ENCODE results near the gene NCBP1. TPM values are rescaled to one million over a fixed set of nuclear protein-coding genes. Genes with fewer than 3 reads are reported as not detected.
"Not testable (repeated sequence)": the region's sequence is repeated elsewhere in the genome, so short reads cannot be mapped to it uniquely, and the experiment has no call there.

Gene NCBP1
- total and polyA plus RNA-seq, 2 of the 4 experiments (the other 2 are of a cell fraction) = 17.8 to 46.4 TPM

DNA sequence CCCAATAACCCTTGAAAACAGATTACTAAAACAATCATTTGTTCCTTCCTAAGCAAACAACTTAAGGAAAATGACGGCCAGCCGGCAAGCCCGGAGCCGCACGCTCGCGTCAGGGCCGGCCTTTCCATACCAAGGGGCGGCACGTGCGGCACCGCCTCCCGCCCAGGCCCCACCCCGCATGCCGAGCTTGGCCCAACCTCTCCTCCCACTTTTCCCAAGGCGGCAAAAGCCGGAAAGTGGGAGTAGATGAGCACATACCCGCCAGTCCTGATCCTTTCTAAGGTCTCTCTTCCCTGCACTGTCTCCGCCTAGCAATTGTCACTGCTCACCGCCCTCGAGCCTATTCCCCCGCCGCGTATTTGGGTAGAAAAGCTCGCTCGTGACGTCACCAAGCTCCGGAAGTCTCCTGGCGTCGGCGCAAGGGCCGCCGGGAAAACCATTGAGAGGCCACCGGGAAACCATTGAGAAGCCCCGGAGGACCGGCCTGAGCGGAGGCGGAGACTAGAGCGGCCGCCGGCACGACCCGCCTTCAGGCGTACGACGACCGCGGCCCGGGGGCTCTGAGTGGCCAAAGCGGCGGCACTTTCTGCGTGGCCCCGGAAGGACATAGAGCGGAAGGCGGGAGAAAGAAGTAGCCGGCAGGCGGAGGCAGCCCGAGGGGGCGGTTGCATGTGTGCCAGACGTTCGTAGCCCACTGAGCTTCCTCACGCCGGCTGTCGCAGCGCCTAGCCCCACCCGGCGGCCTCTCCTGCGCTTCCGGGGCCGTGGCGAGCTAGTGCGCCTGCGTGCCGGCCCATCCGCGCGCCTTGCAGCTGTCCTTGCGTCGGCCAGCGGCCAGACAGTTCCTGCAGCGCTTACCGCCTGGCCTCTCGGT is at the start of gene NCBP1, which contains the start of gene TSTD2 (continued):
- TF ChIP-seq, protein P1, sequence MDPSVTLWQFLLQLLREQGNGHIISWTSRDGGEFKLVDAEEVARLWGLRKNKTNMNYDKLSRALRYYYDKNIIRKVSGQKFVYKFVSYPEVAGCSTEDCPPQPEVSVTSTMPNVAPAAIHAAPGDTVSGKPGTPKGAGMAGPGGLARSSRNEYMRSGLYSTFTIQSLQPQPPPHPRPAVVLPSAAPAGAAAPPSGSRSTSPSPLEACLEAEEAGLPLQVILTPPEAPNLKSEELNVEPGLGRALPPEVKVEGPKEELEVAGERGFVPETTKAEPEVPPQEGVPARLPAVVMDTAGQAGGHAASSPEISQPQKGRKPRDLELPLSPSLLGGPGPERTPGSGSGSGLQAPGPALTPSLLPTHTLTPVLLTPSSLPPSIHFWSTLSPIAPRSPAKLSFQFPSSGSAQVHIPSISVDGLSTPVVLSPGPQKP (IDR thresholded peaks at IDR 0.05; ENCODE audit: borderline replicate concordance, low read depth, low read length) = no peak
- TF ChIP-seq RAD21 (IDR thresholded peaks at IDR 0.05; ENCODE audit: low read length) = no peak
- TF ChIP-seq NFE2L2 (IDR thresholded peaks at IDR 0.05; ENCODE audit: low read depth, low read length) = no peak
- no peak for TF ChIP-seq RCOR1 (IDR thresholded peaks at IDR 0.05; ENCODE audit: insufficient replicate concordance, low read length)
- peak; percentile 100 for TF ChIP-seq BHLHE40 (IDR thresholded peaks at IDR 0.05; ENCODE audit: low read depth, low read length)
- TF ChIP-seq FOS (IDR thresholded peaks at IDR 0.05; ENCODE audit: low read depth, low read length) = no peak
- TF ChIP-seq POLR2A (IDR thresholded peaks at IDR 0.05; ENCODE audit: low read depth, low read length) = peak; percentile 84
- no peak for TF ChIP-seq MAFK (IDR thresholded peaks at IDR 0.05; ENCODE audit: low read depth, low read length)

DNA sequence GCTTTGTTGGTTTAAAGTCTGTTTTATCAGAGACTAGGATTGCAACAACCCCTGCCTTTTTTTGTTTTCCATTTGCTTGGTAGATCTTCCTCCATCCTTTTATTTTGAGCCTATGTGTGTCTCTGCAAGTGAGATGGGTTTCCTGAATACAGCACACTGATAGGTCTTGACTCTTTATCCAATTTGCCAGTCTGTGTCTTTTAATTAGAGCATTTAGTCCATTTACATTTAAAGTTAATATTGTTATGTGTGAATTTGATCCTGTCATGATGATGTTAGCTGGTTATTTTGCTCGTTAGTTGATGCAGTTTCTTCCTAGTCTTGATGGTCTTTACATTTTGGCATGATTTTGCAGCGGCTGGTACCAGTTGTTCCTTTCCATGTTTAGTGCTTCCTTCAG is 48.8 kb upstream of the NCBP1 start:
- H3K4me2 ChIP-seq (ENCODE audit: low read depth, low read length); H3K4ac ChIP-seq (ENCODE audit: low read depth, low read length); H3K18ac ChIP-seq (ENCODE audit: low read depth, low read length); H2AFZ ChIP-seq (replicated peaks; ENCODE audit: low read length, poor library complexity); H4K5ac ChIP-seq (ENCODE audit: low read depth, low read length); H2BK5ac ChIP-seq (ENCODE audit: low read depth, low read length, poor library complexity, severe bottlenecking); H2BK120ac ChIP-seq (ENCODE audit: low read depth, low read length); H3K4me1 ChIP-seq (ENCODE audit: control insufficient read depth, insufficient read depth, low read length); POLR2A ChIA-PET (ENCODE audit: unreplicated experiment); H3K9ac ChIP-seq (ENCODE audit: low read depth, low read length); CTCF ChIA-PET; ATAC-seq (ENCODE audit: low read depth); H4K8ac ChIP-seq (ENCODE audit: low read depth in 2 of 2, low read length in 2 of 2); H2AK9ac ChIP-seq (replicated peaks; ENCODE audit: low read depth, low read length, poor library complexity); dilution Hi-C loops (cut with HindIII; ENCODE audit: low sequenced_read_pairs, unreplicated experiment); DNase-seq; H3K14ac ChIP-seq (replicated peaks; ENCODE audit: low read depth, low read length); in situ Hi-C loops (cut with MboI; ENCODE audit: low sequenced_read_pairs); intact Hi-C loops (cut with micrococcal nuclease); H3K9me3 ChIP-seq (ENCODE audit: control insufficient read depth, insufficient read depth, low read length); H3K23ac ChIP-seq (ENCODE audit: low read depth, low read length); H3K56ac ChIP-seq (ENCODE audit: extremely low read depth, insufficient read depth, low read length); H2BK20ac ChIP-seq (ENCODE audit: low read depth, low read length); H3K9me1 ChIP-seq (ENCODE audit: insufficient read depth, low read length); H2BK15ac ChIP-seq (ENCODE audit: low read depth, low read length); H4K20me1 ChIP-seq (ENCODE audit: insufficient read depth, low read length); H3K4me3 ChIP-seq (ENCODE audit: insufficient read depth, low read depth, low read length); H3K27me3 ChIP-seq (ENCODE audit: control insufficient read depth, insufficient read depth, low read length); H3K79me1 ChIP-seq (ENCODE audit: low read depth in 1 of 2, low read length in 2 of 2); H2AK5ac ChIP-seq (ENCODE audit: low read depth, low read length); BruUV-seq (replicated peaks); H3K27ac ChIP-seq (ENCODE audit: insufficient read depth, low read length); H4K91ac ChIP-seq (ENCODE audit: insufficient read depth, low read depth, low read length); H3K36me3 ChIP-seq (ENCODE audit: control insufficient read depth, insufficient read depth, low read length): not testable (repeated sequence)
- WGBS, 2 experiments (ENCODE audit: extremely low coverage in 2 of 2, insufficient read length in 1 of 2) = no CpG with 5 or more reads among the region's 2 CpGs
